Panc1 (cell line): ENCODE measurements around the gene PROSER1. TPM values are rescaled to one million over a fixed set of nuclear protein-coding genes. Genes with fewer than 3 reads are reported as not detected.

Source experiments
- ATAC-seq: fragments of 200-7000 bp; cut with Tn5 transposase; 2 replicates; pipeline ENCODE4 v1.9.1; 2020; ENCODE audit warnings: mild to moderate bottlenecking, moderate library complexity
- BruUV-seq: library from RNA; stranded (reverse); fragments of 400-500 nt; replicated peaks from 2 replicates; lab custom pipeline; 2021; lab: Mats Ljungman, UMichigan
- CTCF ChIA-PET: fragments of 300-600 bp; sonication (Branson Sonifier 250); formaldehyde crosslinking; loops from one replicate; lab custom pipeline; 2022; ENCODE audit warnings: antibody characterized with exemption; lab: Charles Lee
- POLR2A ChIA-PET: fragments of 300-600 bp; sonication (Branson Sonifier 250); formaldehyde crosslinking; loops from one replicate; lab custom pipeline; 2022; ENCODE audit warnings: antibody characterized with exemption; lab: Charles Lee
- DNase-seq: peaks from one replicate; pipeline ENCODE4 v3.0.0-alpha.2; 2010; ENCODE audit warnings: low read depth, low spot score
- H3K27ac ChIP-seq: 2 replicates; pipeline ENCODE4 v1.5.1; 2011; ENCODE audit warnings: mild to moderate bottlenecking, low read length, inconsistent platforms
- H3K27me3 ChIP-seq: fragments of 200-500 bp; sonication (Bioruptor generic); 2 replicates; pipeline ENCODE4 v1.6.0; 2014; ENCODE audit warnings: low read length, inconsistent platforms; ENCODE audit not compliant: control insufficient read depth, insufficient read depth
- H3K36me3 ChIP-seq: fragments of 200-500 bp; sonication (Bioruptor generic); 2 replicates; pipeline ENCODE4 v1.5.1; 2014; ENCODE audit warnings: inconsistent platforms, mild to moderate bottlenecking, low read length, moderate library complexity; ENCODE audit not compliant: control insufficient read depth, insufficient read depth
- H3K4me1 ChIP-seq: 2 replicates; pipeline ENCODE4 v1.5.1; 2011; ENCODE audit warnings: inconsistent platforms, mild to moderate bottlenecking, low read length, moderate library complexity; ENCODE audit not compliant: control insufficient read depth, insufficient read depth
- H3K4me3 ChIP-seq, 2 experiments: 2 replicates each; pipeline ENCODE4 v1.5.1; 2011 to 2012; ENCODE audit warnings: low read depth in 2 of 2, low read length in 2 of 2, mild to moderate bottlenecking in 2 of 2, inconsistent platforms in 1 of 2, moderate library complexity in 1 of 2
- H3K9me3 ChIP-seq: fragments of 200-500 bp; sonication (Bioruptor generic); 2 replicates; pipeline ENCODE4 v1.5.1; 2014; ENCODE audit warnings: low read depth, mild to moderate bottlenecking, inconsistent platforms, low read length, moderate library complexity; ENCODE audit not compliant: control insufficient read depth, insufficient read depth
- POLR2AphosphoS5 ChIP-seq: IDR thresholded peaks from 2 replicates; pipeline ENCODE4 v1.6.1; 2012; ENCODE audit warnings: mild to moderate bottlenecking, low read depth, low read length, moderate library complexity
- SIN3A ChIP-seq: IDR thresholded peaks from 2 replicates; pipeline ENCODE4 v1.6.1; 2012; ENCODE audit warnings: low read depth, mild to moderate bottlenecking, low read length, moderate library complexity, borderline replicate concordance; ENCODE audit not compliant: insufficient read depth
- TCF7L2 ChIP-seq: IDR thresholded peaks from 2 replicates; pipeline ENCODE4 v1.6.1; 2011; ENCODE audit warnings: mild to moderate bottlenecking, low read depth, low read length, inconsistent platforms
- in situ Hi-C: cut with HindIII; loops from 2 replicates; pipeline ENCODE4 v1.10.0; 2016; ENCODE audit warnings: low sequenced_read_pairs, low pct_unique_long_range_greater_than_20kb
- intact Hi-C: fragments of 100-400 bp; cut with micrococcal nuclease; formaldehyde crosslinking; loops from one replicate; pipeline ENCODE4 v1.10.0; 2022; ENCODE audit not compliant: unreplicated experiment
- total RNA-seq: library from RNA; stranded (reverse); gene quantifications from one replicate; pipeline ENCODE4 v1.2.1, GENCODE V29; 2021; ENCODE audit not compliant: unreplicated experiment
- TF ChIP-seq, protein P1 (sequence below): fragments of 450-650 bp; IDR thresholded peaks from 2 replicates; pipeline ENCODE4 v1.5.1; 2017; ENCODE audit warnings: mild to moderate bottlenecking
- TF ChIP-seq, protein P2 (sequence below), 2 experiments: IDR thresholded peaks; 2 replicates each; pipeline ENCODE4 v1.6.1; 2011 to 2012; ENCODE audit warnings: low read depth in 2 of 2, control low read depth in 1 of 2, low read length in 1 of 2, mild to moderate bottlenecking in 1 of 2, moderate library complexity in 1 of 2; ENCODE audit not compliant: insufficient read depth in 1 of 2

Gene PROSER1
- total RNA-seq, 1 experiment from 2014 or later, result 24.7 TPM

DNA sequence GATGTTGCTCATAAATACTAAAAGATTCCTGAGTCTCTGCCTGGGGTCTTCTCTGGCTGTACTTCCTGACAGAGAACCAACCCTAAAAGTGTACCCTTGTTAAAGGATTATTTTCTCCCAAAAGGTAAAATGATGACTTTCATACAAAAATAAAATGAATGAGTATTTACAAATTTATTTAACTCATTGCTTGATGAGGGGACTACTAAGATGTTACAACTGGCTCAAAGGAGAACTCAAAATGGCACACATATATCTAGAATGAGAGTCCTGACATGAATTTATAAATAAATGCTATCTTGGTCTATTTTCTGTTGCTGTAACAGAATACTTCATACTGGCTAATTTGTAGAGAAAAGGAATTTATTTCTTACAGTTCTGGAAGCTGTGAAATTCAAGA, 77.7 kb downstream of the PROSER1 start:
- H3K27me3 ChIP-seq, result no peaks in the 10 kb centered on the region
- H3K4me3 ChIP-seq, result no peak overlapping the region
- intact Hi-C loops (no loop called here), in situ Hi-C loops (no loop called here)
- no peaks in the 10 kb centered on the region for H3K9me3 ChIP-seq
- TF ChIP-seq SIN3A, result no peak
- TF ChIP-seq TCF7L2, result no peak
- TF ChIP-seq, protein P1, sequence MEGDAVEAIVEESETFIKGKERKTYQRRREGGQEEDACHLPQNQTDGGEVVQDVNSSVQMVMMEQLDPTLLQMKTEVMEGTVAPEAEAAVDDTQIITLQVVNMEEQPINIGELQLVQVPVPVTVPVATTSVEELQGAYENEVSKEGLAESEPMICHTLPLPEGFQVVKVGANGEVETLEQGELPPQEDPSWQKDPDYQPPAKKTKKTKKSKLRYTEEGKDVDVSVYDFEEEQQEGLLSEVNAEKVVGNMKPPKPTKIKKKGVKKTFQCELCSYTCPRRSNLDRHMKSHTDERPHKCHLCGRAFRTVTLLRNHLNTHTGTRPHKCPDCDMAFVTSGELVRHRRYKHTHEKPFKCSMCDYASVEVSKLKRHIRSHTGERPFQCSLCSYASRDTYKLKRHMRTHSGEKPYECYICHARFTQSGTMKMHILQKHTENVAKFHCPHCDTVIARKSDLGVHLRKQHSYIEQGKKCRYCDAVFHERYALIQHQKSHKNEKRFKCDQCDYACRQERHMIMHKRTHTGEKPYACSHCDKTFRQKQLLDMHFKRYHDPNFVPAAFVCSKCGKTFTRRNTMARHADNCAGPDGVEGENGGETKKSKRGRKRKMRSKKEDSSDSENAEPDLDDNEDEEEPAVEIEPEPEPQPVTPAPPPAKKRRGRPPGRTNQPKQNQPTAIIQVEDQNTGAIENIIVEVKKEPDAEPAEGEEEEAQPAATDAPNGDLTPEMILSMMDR, result no peak
- no peak for TF ChIP-seq POLR2AphosphoS5
- TF ChIP-seq, protein P2, sequence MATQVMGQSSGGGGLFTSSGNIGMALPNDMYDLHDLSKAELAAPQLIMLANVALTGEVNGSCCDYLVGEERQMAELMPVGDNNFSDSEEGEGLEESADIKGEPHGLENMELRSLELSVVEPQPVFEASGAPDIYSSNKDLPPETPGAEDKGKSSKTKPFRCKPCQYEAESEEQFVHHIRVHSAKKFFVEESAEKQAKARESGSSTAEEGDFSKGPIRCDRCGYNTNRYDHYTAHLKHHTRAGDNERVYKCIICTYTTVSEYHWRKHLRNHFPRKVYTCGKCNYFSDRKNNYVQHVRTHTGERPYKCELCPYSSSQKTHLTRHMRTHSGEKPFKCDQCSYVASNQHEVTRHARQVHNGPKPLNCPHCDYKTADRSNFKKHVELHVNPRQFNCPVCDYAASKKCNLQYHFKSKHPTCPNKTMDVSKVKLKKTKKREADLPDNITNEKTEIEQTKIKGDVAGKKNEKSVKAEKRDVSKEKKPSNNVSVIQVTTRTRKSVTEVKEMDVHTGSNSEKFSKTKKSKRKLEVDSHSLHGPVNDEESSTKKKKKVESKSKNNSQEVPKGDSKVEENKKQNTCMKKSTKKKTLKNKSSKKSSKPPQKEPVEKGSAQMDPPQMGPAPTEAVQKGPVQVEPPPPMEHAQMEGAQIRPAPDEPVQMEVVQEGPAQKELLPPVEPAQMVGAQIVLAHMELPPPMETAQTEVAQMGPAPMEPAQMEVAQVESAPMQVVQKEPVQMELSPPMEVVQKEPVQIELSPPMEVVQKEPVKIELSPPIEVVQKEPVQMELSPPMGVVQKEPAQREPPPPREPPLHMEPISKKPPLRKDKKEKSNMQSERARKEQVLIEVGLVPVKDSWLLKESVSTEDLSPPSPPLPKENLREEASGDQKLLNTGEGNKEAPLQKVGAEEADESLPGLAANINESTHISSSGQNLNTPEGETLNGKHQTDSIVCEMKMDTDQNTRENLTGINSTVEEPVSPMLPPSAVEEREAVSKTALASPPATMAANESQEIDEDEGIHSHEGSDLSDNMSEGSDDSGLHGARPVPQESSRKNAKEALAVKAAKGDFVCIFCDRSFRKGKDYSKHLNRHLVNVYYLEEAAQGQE (IDR thresholded peaks at IDR 0.05; ENCODE audit: insufficient read depth in 1 of 2, low read depth in 2 of 2, low read length in 1 of 2), result no peak
- CTCF ChIA-PET, result no interaction called here
- BruUV-seq, result no TSS peak
- no peak for ATAC-seq
- POLR2A ChIA-PET, result no interaction called here
- no peak overlapping the region for H3K27ac ChIP-seq
- no peaks in the 10 kb centered on the region for H3K4me1 ChIP-seq
- no peaks in the 10 kb centered on the region for H3K36me3 ChIP-seq
- no peak for DNase-seq

Other genes starting within 250 kb of the PROSER1 start
- not detected for gene STOML3, start 47.3 kb downstream of the PROSER1 start, total RNA-seq
- gene NHLRC3, start 367 bp upstream of the PROSER1 start, total RNA-seq, result 16.1 TPM